Testis (tissue), 3 donors: ENCODE measurements around the gene RCAN2. TPM values are rescaled to one million over a fixed set of nuclear protein-coding genes. Genes with fewer than 3 reads are reported as not detected.
"Not testable (repeated sequence)": the region's sequence is repeated elsewhere in the genome, so short reads cannot be mapped to it uniquely, and the experiment has no call there.

Source experiments
- DNase-seq: peaks from one replicate; pipeline ENCODE4 v3.0.0-alpha.2; 2019
- H3K27ac ChIP-seq, 2 donors: fragments of 200-600 bp; sonication (generic); one replicate each; pipeline ENCODE4 v1.5.1; 2019
- H3K27me3 ChIP-seq: fragments of 200-600 bp; sonication (generic); one replicate; pipeline ENCODE4 v1.5.1; 2019
- H3K36me3 ChIP-seq: fragments of 200-600 bp; sonication (generic); one replicate; pipeline ENCODE4 v1.5.1; 2017; ENCODE audit warnings: low read depth; ENCODE audit errors: missing control alignments
- H3K4me1 ChIP-seq: fragments of 200-600 bp; sonication (generic); one replicate; pipeline ENCODE4 v1.5.1; 2019
- H3K4me3 ChIP-seq, 2 donors: fragments of 200-600 bp; sonication (generic); one replicate each; pipeline ENCODE4 v1.5.1; 2017 to 2019
- H3K9me3 ChIP-seq: fragments of 200-600 bp; sonication (generic); one replicate; pipeline ENCODE4 v1.5.1; 2017
- CTCF ChIP-seq, 3 experiments: fragments of 450-650 bp in 2 of 3; fragments of 200-600 bp in 1 of 3; sonication (generic) in 1 of 3; IDR thresholded peaks; one replicate each; pipeline ENCODE4 v1.5.1; 2016 to 2019; ENCODE audit warnings: antibody characterized with exemption in 3 of 3, mild to moderate bottlenecking in 2 of 3, moderate library complexity in 1 of 3
- POLR2A ChIP-seq: fragments of 450-650 bp; IDR thresholded peaks from one replicate; pipeline ENCODE4 v1.6.1; 2017; ENCODE audit warnings: antibody characterized with exemption, mild to moderate bottlenecking, moderate library complexity
- WGBS, 2 donors: methylation state at CpG; one replicate each; pipeline ENCODE4 v1.1.5; 2018; 5-methylcytosine and 5-hydroxymethylcytosine counted together
- intact Hi-C: fragments of 100-400 bp; cut with DNase I; formaldehyde crosslinking; loops from one replicate; pipeline ENCODE4 v1.15.1; 2023; ENCODE audit warnings: low total_unique reads
- polyA plus RNA-seq: library from polyadenylated mRNA; stranded (reverse); fragments of 350-450 nt; fragmentation: Illumina TruSeq; extraction: RNeasy Lipid Tissue Mini Kit (QIAGEN cat#74804); gene quantifications from one replicate; pipeline ENCODE4 v1.2.3, GENCODE V29; 2014; ENCODE audit warnings: low read depth, low replicate concordance; ENCODE audit not compliant: insufficient read depth
- total RNA-seq, 2 donors: library from RNA; depleted of rRNA; stranded (reverse); fragments of >200 nt; gene quantifications; one replicate each; pipeline ENCODE4 v1.2.3, GENCODE V29; 2016

The RCAN2 gene
- total and polyA plus RNA-seq, 3 donors from 2014 or later = 6.3 to 17.4 (median 7.1) TPM

GRCh38 chr6:46338131-46338530, 153.1 kb downstream of the RCAN2 start:
- Histone ChIP-seq H3K4me1 (no peaks in the 10 kb centered on the region), H3K27ac (no peak overlapping the region), H3K9me3 (no peaks in the 10 kb centered on the region), H3K36me3 (no peaks in the 10 kb centered on the region), H3K27me3 (no peaks in the 10 kb centered on the region), H3K4me3 (no peak overlapping the region)
- no peak for DNase-seq
- WGBS, 2 donors = 90 to 100% methylated on average over 1 to 2 of the region's 2 CpGs
- TF ChIP-seq CTCF (IDR thresholded peaks at IDR 0.05) (no peak), POLR2A (no peak)
- intact Hi-C loops = no loop called here

DNA sequence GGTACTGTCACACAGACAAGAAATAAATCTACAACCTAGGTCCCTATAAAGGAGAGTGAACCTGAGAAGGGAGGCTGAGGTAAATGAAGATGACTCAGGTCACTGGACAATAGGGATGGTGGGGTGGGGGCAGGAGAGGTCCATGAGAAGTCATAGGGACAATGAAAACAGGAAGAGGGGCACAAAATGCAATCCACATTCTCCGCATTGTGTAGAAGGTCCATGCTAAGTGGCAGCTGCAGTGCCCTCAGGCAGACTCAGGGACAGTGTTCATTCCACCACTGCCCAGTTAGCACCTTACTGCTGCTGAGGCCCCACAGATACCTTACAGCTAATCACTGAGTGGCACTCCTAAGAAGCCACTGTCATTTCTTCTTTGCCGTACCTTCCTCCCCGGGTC, 156.8 kb downstream of the RCAN2 start:
- DNase-seq = no peak
- Histone ChIP-seq H3K36me3 (no peaks in the 10 kb centered on the region), H3K4me3 (no peak overlapping the region), H3K4me1 (peaks cover under 1% of the 10 kb centered on the region), H3K27me3 (no peaks in the 10 kb centered on the region), H3K27ac (no peak overlapping the region), H3K9me3 (no peaks in the 10 kb centered on the region)
- intact Hi-C loops = no loop called here
- TF ChIP-seq CTCF (IDR thresholded peaks at IDR 0.05) (no peak), POLR2A (no peak)
- WGBS, 2 donors = 93 to 97% methylated on average over 3 of the region's 3 CpGs

- intact Hi-C loops = no loop called here
Observed at GRCh38 chr6:46333481-46333880, 157.8 kb downstream of the RCAN2 start.

GRCh38 chr6:46332448-46332847, 158.8 kb downstream of the RCAN2 start:
- H3K27me3 ChIP-seq, H3K36me3 ChIP-seq, intact Hi-C loops, H3K9me3 ChIP-seq, H3K27ac ChIP-seq, DNase-seq, H3K4me3 ChIP-seq: not testable (repeated sequence)
- peaks cover 11% of the 10 kb centered on the region for H3K4me1 ChIP-seq

More at GRCh38 chr6:46333481-46333880, 157.8 kb downstream of the RCAN2 start:
- Histone ChIP-seq H3K27ac (no peak overlapping the region), H3K9me3 (no peaks in the 10 kb centered on the region), H3K4me1 (peaks cover 6% of the 10 kb centered on the region), H3K36me3 (no peaks in the 10 kb centered on the region), H3K27me3 (no peaks in the 10 kb centered on the region), H3K4me3 (no peak overlapping the region)
- DNase-seq = no peak
- 100% methylated on average over 1 of the region's 1 CpG for WGBS, 2 donors
- TF ChIP-seq POLR2A (no peak), CTCF (IDR thresholded peaks at IDR 0.05) (no peak)

DNA sequence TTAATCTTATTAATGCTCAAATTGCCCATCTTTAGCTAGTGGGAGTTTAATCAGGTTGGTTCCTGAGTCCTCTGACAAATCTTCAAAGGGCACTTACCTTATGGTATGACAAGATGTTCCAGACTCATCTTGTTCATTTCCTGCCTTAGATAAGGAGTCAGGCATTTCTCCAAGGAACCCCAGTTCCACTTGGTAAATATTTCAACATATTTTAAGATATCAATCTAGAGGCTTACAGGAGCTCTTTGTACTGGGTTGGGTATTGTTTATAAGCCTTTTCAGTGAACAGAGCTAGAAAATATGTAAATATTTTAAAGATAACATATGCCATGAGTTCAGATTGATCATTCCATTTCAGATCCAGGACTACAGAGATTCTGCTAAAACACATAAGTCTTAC, 159.8 kb downstream of the RCAN2 start:
- no peaks in the 10 kb centered on the region for H3K27me3 ChIP-seq
- no peaks in the 10 kb centered on the region for H3K9me3 ChIP-seq
- no peaks in the 10 kb centered on the region for H3K36me3 ChIP-seq
- H3K27ac ChIP-seq = no peak overlapping the region
- TF ChIP-seq POLR2A (no peak), CTCF (IDR thresholded peaks at IDR 0.05) (no peak)
- no peak for DNase-seq
- no peak overlapping the region for H3K4me3 ChIP-seq
- H3K4me1 ChIP-seq = peaks cover 12% of the 10 kb centered on the region
- intact Hi-C loops = no loop called here
